Endometrial microvascular endothelial cells (primary cell): Measurements from ENCODE around the gene SBK2. TPM values are rescaled to one million over a fixed set of nuclear protein-coding genes. Genes with fewer than 3 reads are reported as not detected.
"Not testable (repeated sequence)": the region's sequence is repeated elsewhere in the genome, so short reads cannot be mapped to it uniquely, and the experiment has no call there.

Experiments used
- in situ Hi-C: cut with HindIII; loops from 2 replicates; pipeline ENCODE4 v1.10.0; 2017; ENCODE audit warnings: low sequenced_read_pairs, low pct_unique_long_range_greater_than_20kb; ENCODE audit errors: inconsistent ontology term
- total RNA-seq: library from RNA; depleted of rRNA; stranded (reverse); fragments of >200 nt; gene quantifications from one replicate; pipeline ENCODE4 v1.2.3, GENCODE V29; 2015; ENCODE audit errors: inconsistent ontology term

Gene SBK2
- total RNA-seq, 1 donor from 2014 or later: not detected

- in situ Hi-C loops: loop anchor here (10.0 kb wide), 1 partner anchor 108 kb away; the partner anchor contains the start of gene ZNF784
Observed at GRCh38 chr19:55516878-55517620, 19.9 kb downstream of the SBK2 start.

DNA sequence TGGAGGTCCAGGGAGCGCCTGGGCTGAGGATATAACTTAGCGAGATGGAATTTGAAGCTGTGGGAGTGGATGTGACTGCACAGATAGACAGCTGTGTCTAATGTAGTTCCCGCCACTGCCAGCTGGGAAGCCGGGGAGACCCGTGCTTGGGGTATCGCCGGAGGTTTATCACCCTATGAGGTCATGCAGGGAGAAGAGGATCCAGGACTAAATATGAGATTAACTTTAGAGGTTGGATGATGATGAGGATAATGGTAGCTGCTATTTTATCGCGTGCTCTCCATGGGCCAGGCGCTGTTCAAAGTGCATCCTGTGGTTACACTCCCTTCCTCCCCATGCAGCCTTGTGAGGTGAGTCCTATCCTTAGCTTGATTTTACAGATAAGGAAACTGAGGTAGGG lies 28.8 kb downstream of the SBK2 start:
- in situ Hi-C loops: no loop called here

DNA sequence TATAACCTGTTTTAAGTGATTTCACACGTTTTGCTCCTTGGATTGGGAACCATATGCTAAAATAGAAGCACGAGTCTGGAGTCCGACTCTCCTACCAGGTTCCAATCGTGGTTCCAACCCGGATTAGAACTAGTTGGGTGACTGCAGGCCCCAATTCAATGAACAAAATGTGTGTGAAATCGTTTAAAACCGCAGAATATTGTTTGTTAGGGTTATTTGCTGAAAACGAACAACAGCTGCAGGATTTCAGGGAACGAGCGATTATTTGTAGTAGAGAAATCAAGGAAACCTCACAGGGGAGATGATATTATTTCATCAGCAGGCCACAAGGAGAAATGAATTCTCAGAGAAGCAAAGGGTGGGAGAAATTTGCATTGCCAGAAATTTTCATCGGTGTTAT lies 32.0 kb downstream of the SBK2 start:
- in situ Hi-C loops: no loop called here

- in situ Hi-C loops: no loop called here
Observed at GRCh38 chr19:55504252-55504603, 32.7 kb downstream of the SBK2 start.

- in situ Hi-C loops: no loop called here
Observed at GRCh38 chr19:55503502-55504251, 33.3 kb downstream of the SBK2 start.

GRCh38 chr19:55503157-55503501 lies 33.8 kb downstream of the SBK2 start:
- in situ Hi-C loops: no loop called here

DNA sequence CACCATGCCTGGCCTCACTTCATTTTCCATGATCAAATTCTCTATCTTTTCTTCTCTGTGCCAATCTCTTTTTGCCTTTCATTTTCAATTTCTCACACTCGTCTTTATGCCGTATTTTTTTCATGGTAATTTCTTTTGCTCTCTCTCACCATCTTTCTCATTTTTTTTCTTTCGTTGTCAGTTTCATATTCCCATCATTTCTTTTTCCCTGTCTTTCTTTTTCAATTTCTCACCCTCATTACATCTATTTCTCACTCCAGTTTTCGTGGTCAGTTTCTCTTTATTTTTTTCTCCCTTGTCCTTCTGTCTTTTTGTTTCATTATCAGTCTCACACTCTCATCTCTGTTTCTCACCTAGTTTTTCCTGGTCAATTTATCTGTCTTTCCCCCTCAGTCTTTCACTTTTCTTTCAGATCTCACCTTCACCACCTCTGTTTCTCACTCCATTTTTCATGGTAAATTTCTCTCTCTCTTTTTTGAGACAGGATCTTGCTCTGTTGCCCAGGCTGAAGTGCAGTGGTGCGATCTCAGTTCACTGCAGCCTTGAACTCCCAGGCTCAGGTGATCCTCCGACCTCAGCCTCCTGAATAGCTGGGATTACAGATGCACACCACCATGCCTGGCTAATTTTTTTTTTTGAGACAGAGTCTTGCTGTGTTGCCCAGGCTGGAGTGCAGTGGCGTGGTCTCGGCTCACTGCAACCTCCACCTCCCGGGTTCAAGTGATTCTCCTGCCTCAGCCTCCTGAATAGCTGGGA lies 34.6 kb downstream of the SBK2 start:
- in situ Hi-C loops: no loop called here

DNA sequence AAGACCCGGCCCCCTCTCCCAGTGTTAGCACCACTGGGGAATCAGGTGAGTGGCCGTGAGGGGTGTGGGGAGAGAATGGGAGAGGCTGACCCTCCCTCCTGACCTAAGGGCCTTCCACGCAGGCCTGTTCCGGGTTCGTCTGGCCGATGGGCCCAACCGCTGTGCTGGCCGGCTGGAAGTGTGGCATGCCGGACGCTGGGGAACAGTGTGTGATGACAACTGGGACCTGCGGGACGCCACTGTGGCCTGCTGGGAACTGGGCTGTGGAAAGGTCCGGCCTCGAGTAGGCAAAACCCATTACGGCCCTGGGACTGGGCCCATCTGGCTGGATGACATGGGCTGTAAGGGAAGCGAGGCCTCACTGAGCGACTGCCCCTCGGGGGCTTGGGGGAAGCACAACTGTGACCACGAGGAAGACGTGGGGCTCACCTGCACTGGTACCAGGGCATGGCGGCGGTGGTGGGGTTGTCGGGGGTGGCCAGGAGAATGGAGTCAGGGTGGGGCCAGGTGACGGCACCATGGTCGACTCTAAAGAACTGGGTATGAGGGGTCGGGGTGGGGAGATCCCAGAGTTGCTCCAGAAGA lies 36.5 kb downstream of the SBK2 start:
- in situ Hi-C loops: no loop called here

- in situ Hi-C loops: no loop called here
Observed at GRCh38 chr19:55498246-55498840, 38.6 kb downstream of the SBK2 start.

DNA sequence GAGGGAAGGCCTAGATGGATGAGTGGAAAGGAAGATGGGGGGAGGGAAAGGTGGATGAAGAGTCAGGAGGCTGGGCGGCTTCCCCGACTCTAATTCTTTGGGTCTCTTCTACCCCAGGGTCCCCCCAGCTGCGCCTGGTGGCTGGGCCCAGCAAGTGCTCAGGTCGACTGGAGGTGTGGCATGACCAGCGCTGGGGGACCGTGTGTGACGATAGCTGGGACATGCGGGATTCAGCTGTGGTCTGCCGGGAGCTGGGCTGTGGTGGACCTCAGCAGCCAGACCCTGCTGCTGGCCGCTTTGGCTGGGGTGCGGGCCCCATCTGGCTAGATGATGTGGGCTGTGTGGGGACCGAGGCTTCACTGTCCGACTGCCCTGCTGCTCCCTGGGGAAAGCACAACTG lies 39.2 kb downstream of the SBK2 start:
- in situ Hi-C loops: no loop called here

DNA sequence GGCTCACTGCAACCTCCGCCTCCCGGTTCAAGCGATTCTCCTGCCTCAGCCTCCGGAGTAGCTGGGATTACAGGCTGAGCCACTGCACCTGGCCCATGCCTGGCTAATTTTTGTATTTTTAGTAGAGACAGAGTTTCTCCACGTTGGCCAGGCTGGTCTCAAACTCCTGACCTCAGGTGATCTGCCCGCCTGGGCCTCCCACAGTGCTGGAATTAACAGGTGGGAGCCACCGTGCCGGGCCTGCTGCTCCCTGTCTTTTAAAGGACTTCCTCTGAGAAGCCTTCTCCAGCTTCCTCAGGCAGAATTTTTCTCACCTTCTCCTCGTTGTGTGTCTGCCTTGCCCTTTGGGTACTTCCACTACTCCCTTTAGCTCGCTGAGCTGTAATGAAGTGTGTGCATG lies 40.1 kb downstream of the SBK2 start:
- in situ Hi-C loops: not testable (repeated sequence)

DNA sequence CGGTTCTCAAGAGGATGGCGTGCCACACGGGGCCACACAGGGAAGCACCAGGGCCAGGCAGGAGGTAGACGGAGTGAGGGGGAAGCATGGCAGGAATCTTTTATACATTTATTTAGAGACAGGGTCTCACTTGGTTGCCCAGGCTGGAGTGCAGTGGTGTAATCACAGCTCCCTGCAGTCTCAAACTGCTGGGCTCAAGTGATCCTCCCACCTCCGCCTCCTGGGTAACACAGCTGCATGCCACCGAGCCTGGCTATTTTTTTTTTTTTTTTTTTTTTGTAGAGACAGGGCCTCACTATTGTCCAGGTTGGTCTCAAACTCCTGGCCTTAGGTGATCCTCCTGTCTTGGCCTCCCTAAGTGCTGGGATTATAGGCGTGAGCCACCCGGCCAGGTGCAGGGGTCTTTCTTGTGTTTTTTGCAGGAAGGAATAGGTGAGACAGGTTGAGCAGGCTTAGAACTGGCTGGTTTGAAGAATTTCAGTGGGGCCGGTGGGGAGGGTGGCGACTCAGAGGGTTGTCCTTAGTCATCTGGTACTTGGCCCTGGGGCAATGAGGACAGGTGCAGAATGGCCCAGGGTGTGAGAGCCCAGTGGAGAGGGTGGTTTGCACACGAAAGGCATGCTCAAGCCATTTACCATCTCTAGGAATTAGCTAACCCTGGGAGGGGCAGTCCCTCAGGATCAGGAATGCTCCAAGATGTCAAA lies 41.1 kb downstream of the SBK2 start:
- in situ Hi-C loops: no loop called here

- in situ Hi-C loops: no loop called here
Observed at GRCh38 chr19:55494172-55494761, 42.7 kb downstream of the SBK2 start.

DNA sequence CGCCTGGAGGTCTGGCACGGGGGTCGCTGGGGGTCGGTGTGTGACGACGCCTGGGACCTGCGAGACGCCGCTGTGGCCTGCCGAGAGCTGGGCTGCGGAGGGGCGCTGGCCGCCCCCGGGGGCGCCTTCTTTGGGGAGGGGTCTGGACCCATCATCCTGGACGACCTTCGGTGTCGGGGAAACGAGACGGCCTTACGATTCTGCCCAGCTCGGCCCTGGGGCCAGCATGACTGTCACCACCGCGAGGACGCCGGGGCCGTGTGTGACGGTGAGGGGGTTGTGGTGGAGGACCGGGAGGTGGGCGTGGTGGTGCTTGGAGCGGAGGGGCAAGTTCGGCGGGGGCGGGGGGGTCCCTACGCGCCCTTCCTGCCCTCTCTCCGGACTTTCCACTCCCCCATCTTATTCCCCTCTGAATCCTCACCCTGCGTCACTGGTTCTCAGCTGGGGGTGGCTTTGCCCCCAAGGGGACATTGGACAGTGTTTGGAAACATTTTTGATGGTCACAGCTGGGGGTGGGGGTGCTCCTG lies 43.2 kb downstream of the SBK2 start:
- in situ Hi-C loops: no loop called here

DNA sequence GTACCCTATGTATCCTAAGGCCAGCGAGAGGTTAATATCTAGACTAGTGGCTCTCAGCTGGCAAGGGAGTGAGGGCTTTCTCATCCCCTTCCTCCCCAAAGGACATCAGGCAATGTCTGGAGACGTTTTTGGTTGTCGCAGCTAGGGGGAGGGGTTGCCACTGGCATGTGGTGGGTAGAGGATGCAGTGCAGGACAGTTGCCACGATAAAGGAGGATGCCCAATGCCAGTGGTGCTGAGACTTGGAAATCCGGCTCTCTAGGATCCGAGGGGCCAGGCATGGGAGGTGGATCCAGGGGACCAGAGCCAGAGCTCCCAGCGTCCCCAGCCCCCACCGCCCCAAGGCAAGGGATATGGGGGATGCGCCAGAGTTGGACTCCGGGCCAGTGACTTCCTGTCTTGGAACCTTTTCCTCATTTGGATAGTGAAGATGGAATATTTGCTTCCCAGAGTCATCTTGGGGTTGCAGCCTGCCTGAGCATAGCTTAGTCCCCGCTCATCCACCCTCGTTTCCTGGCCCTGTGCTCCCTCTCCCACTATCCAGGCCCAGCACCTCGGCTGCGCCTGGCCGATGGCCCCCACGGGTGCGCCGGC lies 43.8 kb downstream of the SBK2 start:
- in situ Hi-C loops: no loop called here

- in situ Hi-C loops: no loop called here
Observed at GRCh38 chr19:55492362-55492944, 44.5 kb downstream of the SBK2 start.
